ENCODE results near the gene PAX1.

DNA sequence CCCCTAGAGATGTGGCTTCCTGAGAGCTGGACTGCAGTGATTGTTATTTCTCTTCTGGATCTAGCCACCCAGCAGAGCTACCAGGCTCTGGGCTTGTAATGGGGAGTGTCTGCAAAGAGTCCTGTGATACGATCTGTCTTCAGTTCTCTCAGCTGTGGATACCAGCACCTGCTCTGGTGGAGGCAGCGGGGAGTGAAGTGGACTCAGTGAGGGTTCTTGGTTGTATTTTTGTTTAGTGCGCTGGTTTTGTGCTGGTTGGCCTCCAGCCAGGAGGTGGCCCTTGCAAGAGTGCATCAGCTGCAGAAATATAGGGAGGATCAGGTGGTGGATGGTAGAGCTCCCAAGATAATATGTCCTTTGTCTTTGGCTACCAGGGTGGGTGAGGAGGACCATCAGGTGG lies 33.7 kb downstream of the PAX1 start:
- TF ChIP-seq LEF1 (IDR thresholded peaks at IDR 0.05; ENCODE audit: borderline replicate concordance) (no peak), ELF4 (IDR thresholded peaks at IDR 0.05) (no peak), FOXA1 (IDR thresholded peaks at IDR 0.05) (no peak), PKNOX1 (IDR thresholded peaks at IDR 0.05) (no peak), TARDBP (IDR thresholded peaks at IDR 0.05) (no peak)

All from HEK293T (cell line).